ENCODE data around the gene SLC16A13.

GRCh38 chr17:7043182-7043496 lies 7.3 kb downstream of the SLC16A13 start:
- TF ChIP-seq EZH2 (IDR thresholded peaks at IDR 0.05) (no peak), POLR2AphosphoS5 (IDR thresholded peaks at IDR 0.05; ENCODE audit: borderline replicate concordance, low read depth, low read length) (no peak), FOXP2 (optimal IDR thresholded peaks at IDR 0.05; ENCODE audit: control extremely low read depth, extremely low read length, insufficient read depth) (no peak)

All from SK-N-MC (cell line).